Calu3 (cell line): ENCODE data around the gene TMEM63C. TPM values are rescaled to one million over a fixed set of nuclear protein-coding genes. Genes with fewer than 3 reads are reported as not detected.

ENCODE experiments used
- BruUV-seq: library from RNA; stranded (reverse); fragments of 400-500 nt; replicated peaks from 2 replicates; lab custom pipeline; 2021; lab: Mats Ljungman, UMichigan
- CTCF ChIA-PET: fragments of 300-600 bp; sonication (Branson Sonifier 250); formaldehyde crosslinking; loops from one replicate; lab custom pipeline; 2022; ENCODE audit warnings: antibody characterized with exemption; lab: Charles Lee
- DNase-seq: peaks from one replicate; pipeline ENCODE4 v3.0.0; 2022
- H3K27ac Mint-ChIP-seq: one replicate; pipeline ENCODE4 v1.8.0; 2022; ENCODE audit warnings: mixed read lengths; ENCODE audit not compliant: unreplicated experiment
- H3K27me3 Mint-ChIP-seq: one replicate; pipeline ENCODE4 v1.8.0; 2022; ENCODE audit warnings: mixed read lengths; ENCODE audit not compliant: unreplicated experiment
- H3K36me3 Mint-ChIP-seq: one replicate; pipeline ENCODE4 v1.8.0; 2022; ENCODE audit warnings: mild to moderate bottlenecking, moderate library complexity, mixed read lengths; ENCODE audit not compliant: insufficient read depth, unreplicated experiment
- H3K4me1 Mint-ChIP-seq: one replicate; pipeline ENCODE4 v1.8.0; 2022; ENCODE audit warnings: mild to moderate bottlenecking, low read depth, mixed read lengths; ENCODE audit not compliant: unreplicated experiment
- H3K4me3 Mint-ChIP-seq: one replicate; pipeline ENCODE4 v1.8.0; 2022; ENCODE audit warnings: mild to moderate bottlenecking, low read depth, moderate library complexity, mixed read lengths; ENCODE audit not compliant: unreplicated experiment
- H3K9me3 Mint-ChIP-seq: one replicate; pipeline ENCODE4 v1.8.0; 2022; ENCODE audit warnings: low read depth, mixed read lengths; ENCODE audit not compliant: unreplicated experiment
- CTCF ChIP-seq: fragments of 200-600 bp; IDR thresholded peaks from one replicate; pipeline ENCODE4 v1.8.0; 2022; ENCODE audit warnings: antibody characterized with exemption; ENCODE audit not compliant: unreplicated experiment
- intact Hi-C: fragments of 100-400 bp; cut with micrococcal nuclease; formaldehyde crosslinking; loops from one replicate; pipeline ENCODE4 v1.10.0; 2022; ENCODE audit not compliant: unreplicated experiment
- total RNA-seq: library from RNA; stranded (reverse); gene quantifications from 2 replicates; pipeline ENCODE4 v1.2.3, GENCODE V29; 2022

Gene TMEM63C
- total RNA-seq, 1 experiment from 2014 or later: 1.1 TPM

- peak; percentile 81 for DNase-seq
- no peak overlapping the region for H3K4me3 Mint-ChIP-seq
- peak; percentile 66 for TF ChIP-seq CTCF
- BruUV-seq: no TSS peak
- H3K27me3 Mint-ChIP-seq: peaks cover 73% of the 10 kb centered on the region
- CTCF ChIA-PET: interaction anchor here (0.5 to 2.0 kb wide), 20 partner anchors 9 to 343 kb away, joined by 3 to 20 read pairs (median 3); partner anchors contain the start of genes GSTZ1, POMT2 and TMEM63C
- intact Hi-C loops: loop anchor here (2.0 kb wide), 1 partner anchor 60 kb away; no protein-coding TSS in a partner anchor
- H3K27ac Mint-ChIP-seq: no peak overlapping the region
- no peaks in the 10 kb centered on the region for H3K9me3 Mint-ChIP-seq
- H3K4me1 Mint-ChIP-seq: no peaks in the 10 kb centered on the region
- H3K36me3 Mint-ChIP-seq: no peaks in the 10 kb centered on the region
Observed at GRCh38 chr14:77212943-77213678, 31.5 kb downstream of the TMEM63C start.

GRCh38 chr14:77213679-77214016, 32.0 kb downstream of the TMEM63C start:
- H3K4me1 Mint-ChIP-seq: no peaks in the 10 kb centered on the region
- peaks cover 68% of the 10 kb centered on the region for H3K27me3 Mint-ChIP-seq
- H3K4me3 Mint-ChIP-seq: no peak overlapping the region
- H3K9me3 Mint-ChIP-seq: no peaks in the 10 kb centered on the region
- no peak overlapping the region for H3K27ac Mint-ChIP-seq
- no peak for TF ChIP-seq CTCF
- intact Hi-C loops: loop anchor here (2.0 kb wide), 1 partner anchor 61 kb away; no protein-coding TSS in a partner anchor
- BruUV-seq: no TSS peak
- CTCF ChIA-PET: interaction anchor here (0.5 to 2.0 kb wide), 18 partner anchors 8 to 445 kb away, joined by 3 to 20 read pairs (median 3); partner anchors contain the start of genes GSTZ1, POMT2 and TMEM63C
- H3K36me3 Mint-ChIP-seq: no peaks in the 10 kb centered on the region
- DNase-seq: no peak

GRCh38 chr14:77214216-77214615, 32.6 kb downstream of the TMEM63C start:
- H3K36me3 Mint-ChIP-seq: no peaks in the 10 kb centered on the region
- DNase-seq: no peak
- CTCF ChIA-PET: interaction anchor here (0.8 to 2.0 kb wide), 6 partner anchors 27 to 445 kb away, joined by 3 to 20 read pairs (median 4); no protein-coding TSS in a partner anchor
- TF ChIP-seq CTCF: no peak
- no peak overlapping the region for H3K4me3 Mint-ChIP-seq
- intact Hi-C loops: no loop called here
- peaks cover 62% of the 10 kb centered on the region for H3K27me3 Mint-ChIP-seq
- no peaks in the 10 kb centered on the region for H3K9me3 Mint-ChIP-seq
- BruUV-seq: no TSS peak
- no peaks in the 10 kb centered on the region for H3K4me1 Mint-ChIP-seq
- no peak overlapping the region for H3K27ac Mint-ChIP-seq

GRCh38 chr14:77217551-77217950, 36.0 kb downstream of the TMEM63C start:
- no peak for TF ChIP-seq CTCF
- no peak for DNase-seq
- Mint-ChIP-seq H3K4me1 (no peaks in the 10 kb centered on the region), H3K36me3 (no peaks in the 10 kb centered on the region), H3K9me3 (no peaks in the 10 kb centered on the region), H3K27ac (no peak overlapping the region), H3K27me3 (peaks cover 68% of the 10 kb centered on the region), H3K4me3 (no peak overlapping the region)
- CTCF ChIA-PET: no interaction called here
- no TSS peak for BruUV-seq
- intact Hi-C loops: no loop called here
